CD4-positive, alpha-beta memory T cell (primary cell): ENCODE data around the gene CRISPLD2. TPM values are rescaled to one million over a fixed set of nuclear protein-coding genes. Genes with fewer than 3 reads are reported as not detected.
"Not testable (repeated sequence)": the region's sequence is repeated elsewhere in the genome, so short reads cannot be mapped to it uniquely, and the experiment has no call there.

Experiments
- CTCF ChIA-PET: fragments of 350-600 bp; sonication (Branson Sonifier 250); formaldehyde crosslinking; loops from one replicate; lab custom pipeline; 2021; ENCODE audit warnings: inconsistent platforms; ENCODE audit not compliant: partially characterized antibody; lab: Charles Lee
- POLR2A ChIA-PET: fragments of 350-600 bp; sonication (Branson Sonifier 250); formaldehyde crosslinking; loops from one replicate; lab custom pipeline; 2021; ENCODE audit not compliant: partially characterized antibody; lab: Charles Lee
- DNase-seq, 5 donors: peaks; one replicate each; pipeline versions ENCODE4 v3.0.0 to v3.0.0-alpha.2; 2020 to 2022; ENCODE audit warnings: mixed read lengths in 1 of 5
- H3K27ac ChIP-seq: one replicate; pipeline ENCODE4 v1.7.0; 2013; ENCODE audit warnings: low read depth, low read length
- H3K27me3 ChIP-seq: 2 replicates; pipeline ENCODE4 v1.7.0; 2013; ENCODE audit warnings: mild to moderate bottlenecking, low read length, moderate library complexity; ENCODE audit not compliant: insufficient read depth
- H3K36me3 ChIP-seq: 2 replicates; pipeline ENCODE4 v1.7.0; 2013; ENCODE audit warnings: mild to moderate bottlenecking, low read length, moderate library complexity; ENCODE audit not compliant: insufficient read depth
- H3K4me1 ChIP-seq: 2 replicates; pipeline ENCODE4 v1.7.0; 2013; ENCODE audit warnings: mild to moderate bottlenecking, low read length, moderate library complexity; ENCODE audit not compliant: insufficient read depth
- H3K4me3 ChIP-seq, 2 donors: one replicate each; pipeline ENCODE4 v1.7.0; 2013; ENCODE audit warnings: low read length in 2 of 2, mild to moderate bottlenecking in 1 of 2
- H3K9me3 ChIP-seq, 2 donors: one replicate each; pipeline ENCODE4 v1.7.0; 2013; ENCODE audit warnings: low read length in 2 of 2, control low read depth in 1 of 2; ENCODE audit not compliant: control insufficient read depth in 1 of 2
- H3K27ac Mint-ChIP-seq, 7 donors: one replicate each; pipeline ENCODE4 v1.8.0; 2020 to 2021; ENCODE audit warnings: mixed read lengths in 7 of 7, mild to moderate bottlenecking in 6 of 7, inconsistent platforms in 3 of 7, moderate library complexity in 3 of 7
- H3K27me3 Mint-ChIP-seq, 2 donors: one replicate each; pipeline ENCODE4 v1.8.0; 2020 to 2021; ENCODE audit warnings: mixed read lengths in 2 of 2
- H3K36me3 Mint-ChIP-seq, 2 donors: one replicate each; pipeline ENCODE4 v1.8.0; 2020 to 2021; ENCODE audit warnings: mixed read lengths in 2 of 2, inconsistent platforms in 1 of 2, mild to moderate bottlenecking in 1 of 2
- H3K4me1 Mint-ChIP-seq, 4 donors: one replicate each; pipeline ENCODE4 v1.8.0; 2020 to 2021; ENCODE audit warnings: mixed read lengths in 4 of 4, mild to moderate bottlenecking in 1 of 4
- H3K4me3 Mint-ChIP-seq, 8 donors: one replicate each; pipeline ENCODE4 v1.8.0; 2020 to 2021; ENCODE audit warnings: mixed read lengths in 8 of 8, mild to moderate bottlenecking in 7 of 8, moderate library complexity in 6 of 8, inconsistent platforms in 3 of 8
- H3K9me3 Mint-ChIP-seq, 8 donors: one replicate each; pipeline ENCODE4 v1.8.0; 2020 to 2021; ENCODE audit warnings: mixed read lengths in 8 of 8, mild to moderate bottlenecking in 5 of 8, inconsistent platforms in 3 of 8, moderate library complexity in 1 of 8
- intact Hi-C: fragments of 100-400 bp; cut with micrococcal nuclease; formaldehyde crosslinking; loops from one replicate; pipeline ENCODE4 v1.15.1; 2023
- polyA plus RNA-seq, 2 donors: library from polyadenylated mRNA; unstranded; fragments of 300-500 nt; fragmentation: Illumina TruSeq; gene quantifications; one replicate each; pipeline ENCODE4 v1.2.3, GENCODE V29; 2021
- total RNA-seq, 2 experiments: library from RNA; stranded (reverse); gene quantifications; one replicate each; pipeline ENCODE4 v1.2.3, GENCODE V29; 2021

The CRISPLD2 gene
- total and polyA plus RNA-seq, 4 experiments from 2014 or later, result 0.32 to 2.5 (median 0.95) TPM

- Mint-ChIP-seq H3K4me3 (no peak overlapping the region), H3K4me1 (peaks cover 0 to 6% (median 0%) of the 10 kb centered on the region in 4 donors), H3K9me3 (no peaks in the 10 kb centered on the region), H3K27me3 (peaks cover 7 to 12% of the 10 kb centered on the region in 2 donors), H3K27ac (no peak overlapping the region), H3K36me3 (peaks cover 0 to 4% of the 10 kb centered on the region in 2 donors)
- Histone ChIP-seq H3K9me3 (no peaks in the 10 kb centered on the region), H3K27me3 (no peaks in the 10 kb centered on the region), H3K27ac (no peak overlapping the region), H3K4me1 (no peaks in the 10 kb centered on the region), H3K36me3 (no peaks in the 10 kb centered on the region), H3K4me3 (no peak overlapping the region)
- CTCF ChIA-PET, result no interaction called here
- no peak for DNase-seq
- POLR2A ChIA-PET, result no interaction called here
- intact Hi-C loops, result no loop called here
Observed at GRCh38 chr16:84827897-84828296, 8.1 kb downstream of the CRISPLD2 start.

GRCh38 chr16:84828322-84828721 lies 8.5 kb downstream of the CRISPLD2 start:
- no peaks in the 10 kb centered on the region for H3K9me3 Mint-ChIP-seq
- no peak overlapping the region for H3K27ac ChIP-seq
- no peak overlapping the region for H3K4me3 ChIP-seq
- H3K4me1 ChIP-seq, result no peaks in the 10 kb centered on the region
- ChIA-PET POLR2A (no interaction called here), CTCF (no interaction called here)
- intact Hi-C loops, result no loop called here
- H3K27me3 ChIP-seq, result no peaks in the 10 kb centered on the region
- H3K27me3 Mint-ChIP-seq, result peaks cover 6 to 9% of the 10 kb centered on the region in 2 donors
- peaks cover 0 to 4% of the 10 kb centered on the region in 2 donors for H3K36me3 Mint-ChIP-seq
- H3K4me1 Mint-ChIP-seq, result peaks cover 0 to 2% (median 0%) of the 10 kb centered on the region in 4 donors
- no peaks in the 10 kb centered on the region for H3K9me3 ChIP-seq
- H3K36me3 ChIP-seq, result no peaks in the 10 kb centered on the region
- peak overlapping the region in 1 of 7 donors; percentile 51 for H3K27ac Mint-ChIP-seq
- no peak overlapping the region for H3K4me3 Mint-ChIP-seq
- DNase-seq, result no peak

DNA sequence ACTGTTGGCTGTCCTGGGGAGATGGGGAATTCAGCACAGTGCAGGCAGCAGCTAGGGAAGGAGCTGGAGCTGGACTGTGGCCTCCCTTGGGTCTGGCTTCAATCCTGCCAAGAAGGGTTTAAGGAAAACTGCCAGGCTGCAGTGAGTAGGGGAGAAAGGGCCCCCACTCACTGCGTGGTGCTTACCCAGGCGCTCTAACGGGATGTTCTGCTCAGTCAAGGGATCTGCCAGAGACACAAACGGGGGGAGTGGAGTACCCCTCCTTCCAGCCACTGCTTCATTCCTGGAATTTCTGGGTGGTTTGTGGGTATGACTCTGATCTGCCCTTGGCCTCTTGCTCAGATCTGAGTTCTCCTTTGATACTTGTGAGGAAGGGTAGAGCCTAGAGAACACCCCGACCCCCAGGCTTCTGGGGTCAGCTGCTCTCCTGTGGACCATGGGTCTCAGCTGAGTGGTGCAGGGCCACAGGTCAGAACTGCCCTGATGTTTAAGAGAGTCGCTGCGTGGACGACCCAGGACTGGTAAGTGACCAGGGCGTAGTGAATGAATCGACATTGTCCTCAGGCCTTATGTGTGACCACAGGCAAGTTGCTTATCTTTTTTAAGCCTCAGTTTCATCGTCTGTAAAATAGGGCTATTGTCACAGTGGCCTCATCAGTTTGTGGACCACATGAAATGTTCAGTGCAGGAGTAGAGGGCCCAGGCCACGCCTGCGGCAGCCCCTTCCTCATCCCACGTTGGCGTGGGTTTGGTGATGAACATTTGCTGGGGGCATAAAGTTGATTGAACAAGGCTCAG lies 9.6 kb downstream of the CRISPLD2 start:
- H3K4me1 Mint-ChIP-seq, result no peaks in the 10 kb centered on the region
- POLR2A ChIA-PET, result interaction anchor here (0.6 kb wide), 1 partner anchor 265 kb away, joined by 5 read pairs; no protein-coding TSS in a partner anchor

GRCh38 chr16:84830765-84831384 lies 11.1 kb downstream of the CRISPLD2 start:
- H3K9me3 ChIP-seq, result no peaks in the 10 kb centered on the region
- Mint-ChIP-seq H3K27ac (no peak overlapping the region), H3K9me3 (peaks cover 0 to 2% (median 0%) of the 10 kb centered on the region in 8 donors), H3K4me3 (no peak overlapping the region), H3K36me3 (peaks cover 0 to 4% of the 10 kb centered on the region in 2 donors), H3K4me1 (no peaks in the 10 kb centered on the region), H3K27me3 (peaks cover 6 to 8% of the 10 kb centered on the region in 2 donors)
- CTCF ChIA-PET, result no interaction called here
- no peak for DNase-seq
- no peaks in the 10 kb centered on the region for H3K36me3 ChIP-seq
- no peak overlapping the region for H3K27ac ChIP-seq
- H3K4me3 ChIP-seq, result no peak overlapping the region
- POLR2A ChIA-PET, result no interaction called here
- no peaks in the 10 kb centered on the region for H3K4me1 ChIP-seq
- H3K27me3 ChIP-seq, result no peaks in the 10 kb centered on the region
- intact Hi-C loops, result no loop called here

More for the DNA sequence above, 9.6 kb downstream of the CRISPLD2 start:
- no peaks in the 10 kb centered on the region for H3K9me3 ChIP-seq
- H3K4me3 ChIP-seq, result no peak overlapping the region
- H3K36me3 Mint-ChIP-seq, result peaks cover 0 to 4% of the 10 kb centered on the region in 2 donors
- no peaks in the 10 kb centered on the region for H3K4me1 ChIP-seq
- CTCF ChIA-PET, result no interaction called here
- intact Hi-C loops, result no loop called here
- H3K27me3 ChIP-seq, result no peaks in the 10 kb centered on the region
- H3K27me3 Mint-ChIP-seq, result peaks cover 8% of the 10 kb centered on the region in 2 donors
- no peak overlapping the region for H3K4me3 Mint-ChIP-seq
- H3K27ac ChIP-seq, result no peak overlapping the region
- no peak for DNase-seq
- no peak overlapping the region for H3K27ac Mint-ChIP-seq
- H3K36me3 ChIP-seq, result no peaks in the 10 kb centered on the region
- H3K9me3 Mint-ChIP-seq, result no peaks in the 10 kb centered on the region

GRCh38 chr16:84831728-84832127 lies 11.9 kb downstream of the CRISPLD2 start:
- H3K27ac Mint-ChIP-seq, CTCF ChIA-PET, intact Hi-C loops, H3K4me3 Mint-ChIP-seq, H3K4me1 ChIP-seq, H3K4me3 ChIP-seq, H3K27me3 ChIP-seq, H3K36me3 Mint-ChIP-seq, POLR2A ChIA-PET, DNase-seq, H3K27ac ChIP-seq, H3K27me3 Mint-ChIP-seq, H3K4me1 Mint-ChIP-seq, H3K9me3 ChIP-seq, H3K9me3 Mint-ChIP-seq, H3K36me3 ChIP-seq: not testable (repeated sequence)

DNA sequence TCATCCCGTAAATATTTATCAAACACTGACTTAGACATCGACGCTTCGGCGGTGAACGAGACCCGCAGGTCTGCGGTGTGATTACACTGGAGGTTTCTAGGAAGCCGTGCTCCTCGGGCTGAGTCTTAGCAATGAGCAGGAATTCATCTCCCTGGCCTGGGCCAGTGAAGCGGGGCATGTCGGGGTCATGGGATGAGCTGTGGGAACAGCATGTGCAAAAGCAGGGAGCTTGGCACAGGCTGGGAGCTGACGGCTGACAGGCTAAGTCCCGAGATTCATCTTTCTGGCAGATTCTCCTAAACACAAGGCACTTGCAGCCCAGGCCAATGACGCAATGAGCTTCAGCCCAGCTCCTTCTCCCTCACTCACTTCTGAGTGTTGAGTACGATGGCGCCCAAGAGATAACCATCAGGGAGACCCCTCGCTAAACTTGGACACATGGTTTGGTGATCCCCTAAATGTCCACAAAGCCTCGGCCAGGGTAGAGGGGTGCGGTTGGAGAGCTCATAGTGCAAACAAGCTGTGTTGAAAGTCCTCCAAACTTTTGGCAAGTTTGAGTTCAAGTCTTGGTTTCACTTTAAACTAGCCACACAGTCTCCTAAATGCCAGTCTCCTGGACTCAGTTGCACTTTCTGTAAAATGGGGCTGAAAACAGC lies 12.8 kb downstream of the CRISPLD2 start:
- H3K4me3 ChIP-seq, result no peak overlapping the region
- Mint-ChIP-seq H3K4me1 (no peaks in the 10 kb centered on the region), H3K9me3 (peaks cover 0 to 2% (median 0%) of the 10 kb centered on the region in 8 donors), H3K27ac (no peak overlapping the region), H3K27me3 (peaks cover 6 to 8% of the 10 kb centered on the region in 2 donors), H3K4me3 (no peak overlapping the region), H3K36me3 (peaks cover 0 to 5% of the 10 kb centered on the region in 2 donors)
- H3K4me1 ChIP-seq, result no peaks in the 10 kb centered on the region
- CTCF ChIA-PET, result no interaction called here
- no peak overlapping the region for H3K27ac ChIP-seq
- H3K36me3 ChIP-seq, result no peaks in the 10 kb centered on the region
- intact Hi-C loops, result no loop called here
- H3K27me3 ChIP-seq, result no peaks in the 10 kb centered on the region
- H3K9me3 ChIP-seq, result no peaks in the 10 kb centered on the region
- POLR2A ChIA-PET, result no interaction called here
- DNase-seq, result no peak

DNA sequence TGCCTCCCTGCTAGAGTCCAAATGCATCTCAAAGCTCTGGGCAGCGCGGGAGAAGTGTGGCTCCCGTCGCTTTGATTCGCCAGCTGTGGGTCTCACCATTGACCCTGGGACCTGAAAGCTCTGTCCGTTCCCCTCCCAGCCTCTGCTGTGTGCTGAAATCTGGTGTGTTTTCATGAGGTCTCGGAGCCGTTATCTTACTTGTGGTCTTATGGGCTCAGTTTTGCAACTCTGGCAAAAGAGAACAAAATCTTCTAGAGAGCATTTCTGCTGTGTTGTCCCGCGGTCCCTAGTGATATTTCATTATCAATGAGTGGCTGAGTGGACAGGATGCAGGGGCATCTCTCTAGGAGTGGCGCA lies 13.3 kb downstream of the CRISPLD2 start:
- Histone ChIP-seq H3K4me3 (no peak overlapping the region), H3K27me3 (no peaks in the 10 kb centered on the region), H3K4me1 (no peaks in the 10 kb centered on the region), H3K9me3 (no peaks in the 10 kb centered on the region), H3K36me3 (no peaks in the 10 kb centered on the region), H3K27ac (no peak overlapping the region)
- intact Hi-C loops, result no loop called here
- Mint-ChIP-seq H3K4me3 (no peak overlapping the region), H3K27me3 (peaks cover 3 to 11% of the 10 kb centered on the region in 2 donors), H3K27ac (no peak overlapping the region), H3K4me1 (no peaks in the 10 kb centered on the region), H3K36me3 (peaks cover 0 to 8% of the 10 kb centered on the region in 2 donors), H3K9me3 (peaks cover 0 to 2% (median 0%) of the 10 kb centered on the region in 8 donors)
- CTCF ChIA-PET, result no interaction called here
- POLR2A ChIA-PET, result no interaction called here
- DNase-seq, result no peak
